WERI-Rb-1 (cell line): ENCODE data around the gene CANT1.

Experiments used
- DNase-seq: peaks from one replicate; pipeline ENCODE4 v3.0.0-alpha.2; 2020
- H3K27ac ChIP-seq: fragments of 250-450 bp; sonication (Bioruptor Pico); 2 replicates; pipeline ENCODE4 v1.5.1; 2020; ENCODE audit warnings: mild to moderate bottlenecking, moderate library complexity
- H3K27me3 ChIP-seq: fragments of 250-450 bp; sonication (Bioruptor Pico); 2 replicates; pipeline ENCODE4 v1.5.1; 2021; ENCODE audit warnings: mild to moderate bottlenecking, low read depth, moderate library complexity; ENCODE audit not compliant: insufficient read depth, severe bottlenecking
- H3K36me3 ChIP-seq: fragments of 250-450 bp; sonication (Bioruptor Pico); 2 replicates; pipeline ENCODE4 v1.5.1; 2020; ENCODE audit warnings: mild to moderate bottlenecking, moderate library complexity
- H3K4me3 ChIP-seq: 2 replicates; pipeline ENCODE4 v1.5.1; 2011; ENCODE audit warnings: low read depth, mild to moderate bottlenecking, control low read depth, low read length
- H3K9me3 ChIP-seq: fragments of 250-450 bp; sonication (Bioruptor Pico); 2 replicates; pipeline ENCODE4 v1.5.1; 2021; ENCODE audit warnings: mild to moderate bottlenecking, moderate library complexity; ENCODE audit not compliant: severe bottlenecking
- TF ChIP-seq, protein P1 (sequence below): IDR thresholded peaks from 2 replicates; pipeline ENCODE4 v1.5.1; 2011; ENCODE audit warnings: low read depth, mild to moderate bottlenecking, control low read depth, inconsistent platforms, low read length

Gene CANT1

DNA sequence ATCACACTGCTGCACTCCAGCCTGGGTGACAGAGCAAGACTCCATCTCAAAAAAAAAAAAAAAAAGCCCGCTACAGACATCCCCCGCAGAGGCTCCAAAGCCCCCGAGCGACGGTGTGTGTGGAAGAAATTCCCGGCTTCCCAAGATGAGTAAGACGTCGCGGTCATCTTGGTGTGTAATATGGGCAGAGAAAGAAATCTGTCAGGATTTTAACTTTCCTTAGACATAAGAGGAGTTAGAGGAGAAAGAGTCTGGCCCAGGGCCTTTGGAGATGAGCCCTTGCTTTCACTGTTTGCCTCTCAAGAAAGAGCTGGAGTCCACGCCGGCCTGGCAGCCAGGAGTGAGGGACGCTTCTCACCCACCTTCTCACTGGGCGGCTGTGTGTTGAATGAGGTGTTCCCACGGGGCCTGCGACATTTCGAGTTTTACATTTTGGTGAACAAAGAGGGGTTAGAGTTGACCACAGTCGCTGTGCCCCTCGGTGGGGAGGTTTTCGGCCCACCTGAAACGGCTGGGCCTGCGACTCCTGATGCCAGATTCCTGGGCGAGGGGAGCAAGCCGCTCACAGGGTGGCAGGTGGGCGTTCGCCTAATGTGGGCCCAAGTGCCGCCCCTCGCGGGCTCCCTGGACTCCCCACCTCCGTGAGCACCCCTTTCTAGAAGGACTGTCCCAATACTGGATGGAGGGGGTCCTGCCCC lies 32.3 kb upstream of the CANT1 start:
- Histone ChIP-seq H3K27me3 (no peaks in the 10 kb centered on the region), H3K27ac (no peak overlapping the region), H3K4me3 (no peak overlapping the region), H3K9me3 (no peaks in the 10 kb centered on the region), H3K36me3 (no peaks in the 10 kb centered on the region)
- DNase-seq: no peak
- TF ChIP-seq, protein P1, sequence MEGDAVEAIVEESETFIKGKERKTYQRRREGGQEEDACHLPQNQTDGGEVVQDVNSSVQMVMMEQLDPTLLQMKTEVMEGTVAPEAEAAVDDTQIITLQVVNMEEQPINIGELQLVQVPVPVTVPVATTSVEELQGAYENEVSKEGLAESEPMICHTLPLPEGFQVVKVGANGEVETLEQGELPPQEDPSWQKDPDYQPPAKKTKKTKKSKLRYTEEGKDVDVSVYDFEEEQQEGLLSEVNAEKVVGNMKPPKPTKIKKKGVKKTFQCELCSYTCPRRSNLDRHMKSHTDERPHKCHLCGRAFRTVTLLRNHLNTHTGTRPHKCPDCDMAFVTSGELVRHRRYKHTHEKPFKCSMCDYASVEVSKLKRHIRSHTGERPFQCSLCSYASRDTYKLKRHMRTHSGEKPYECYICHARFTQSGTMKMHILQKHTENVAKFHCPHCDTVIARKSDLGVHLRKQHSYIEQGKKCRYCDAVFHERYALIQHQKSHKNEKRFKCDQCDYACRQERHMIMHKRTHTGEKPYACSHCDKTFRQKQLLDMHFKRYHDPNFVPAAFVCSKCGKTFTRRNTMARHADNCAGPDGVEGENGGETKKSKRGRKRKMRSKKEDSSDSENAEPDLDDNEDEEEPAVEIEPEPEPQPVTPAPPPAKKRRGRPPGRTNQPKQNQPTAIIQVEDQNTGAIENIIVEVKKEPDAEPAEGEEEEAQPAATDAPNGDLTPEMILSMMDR: no peak

GRCh38 chr17:79041041-79041570 lies 31.5 kb upstream of the CANT1 start:
- no peak for DNase-seq
- no peaks in the 10 kb centered on the region for H3K27me3 ChIP-seq
- no peak overlapping the region for H3K27ac ChIP-seq

DNA sequence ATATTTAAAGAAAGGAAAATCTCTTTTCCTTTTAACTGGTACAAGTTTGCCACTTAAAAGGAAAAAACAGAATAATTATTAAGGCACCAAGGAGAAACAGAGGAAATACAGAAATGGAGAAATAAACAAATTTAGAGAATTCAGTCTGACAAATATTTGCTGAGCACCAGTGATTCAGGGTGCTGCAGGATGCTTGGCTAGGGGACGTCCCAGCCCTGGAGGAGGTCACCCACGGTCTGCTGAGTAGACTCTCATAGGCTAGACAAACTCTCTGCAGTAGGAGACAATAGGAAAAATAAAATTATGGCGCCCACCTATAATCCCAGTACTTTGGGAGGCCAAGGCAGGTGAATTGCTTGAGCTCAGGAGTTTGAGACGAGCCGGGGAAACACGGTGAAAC lies 30.3 kb upstream of the CANT1 start:
- TF ChIP-seq, protein P1: no peak
- Histone ChIP-seq H3K27me3 (no peaks in the 10 kb centered on the region), H3K36me3 (no peaks in the 10 kb centered on the region), H3K4me3 (no peak overlapping the region), H3K9me3 (no peaks in the 10 kb centered on the region), H3K27ac (no peak overlapping the region)
- no peak for DNase-seq

More at GRCh38 chr17:79041041-79041570, 31.5 kb upstream of the CANT1 start:
- Histone ChIP-seq H3K9me3 (no peaks in the 10 kb centered on the region), H3K36me3 (no peaks in the 10 kb centered on the region), H3K4me3 (no peak overlapping the region)
- TF ChIP-seq, protein P1: no peak

DNA sequence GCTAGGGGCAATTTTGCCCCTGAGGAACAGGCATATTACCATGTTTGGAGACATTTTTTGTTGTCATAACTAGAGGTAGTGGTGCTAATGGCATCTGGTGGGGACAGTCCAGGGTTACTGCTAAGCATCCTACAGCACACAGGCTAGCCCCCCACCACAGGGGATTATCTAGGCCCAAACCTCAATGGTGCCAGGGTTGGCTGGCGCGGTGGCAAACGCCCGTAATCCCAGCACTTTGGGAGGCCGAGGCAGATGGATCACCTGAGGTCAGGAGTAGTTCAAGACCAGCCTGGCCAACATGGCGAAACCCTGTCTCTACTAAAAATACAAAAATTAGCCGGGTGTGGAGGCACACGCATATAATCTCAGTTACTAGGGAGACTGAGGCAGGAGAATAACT lies 29.6 kb upstream of the CANT1 start:
- Histone ChIP-seq H3K9me3 (no peaks in the 10 kb centered on the region), H3K27me3 (no peaks in the 10 kb centered on the region), H3K36me3 (no peaks in the 10 kb centered on the region), H3K27ac (no peak overlapping the region), H3K4me3 (no peak overlapping the region)
- DNase-seq: no peak
- TF ChIP-seq, protein P1: no peak

GRCh38 chr17:79038545-79039135 lies 29.1 kb upstream of the CANT1 start:
- DNase-seq: no peak
- H3K27ac ChIP-seq: no peak overlapping the region
- no peaks in the 10 kb centered on the region for H3K27me3 ChIP-seq
- H3K4me3 ChIP-seq: no peak overlapping the region
- H3K36me3 ChIP-seq: no peaks in the 10 kb centered on the region
- TF ChIP-seq, protein P1: no peak
- H3K9me3 ChIP-seq: no peaks in the 10 kb centered on the region

GRCh38 chr17:79036596-79036995 lies 27.0 kb upstream of the CANT1 start:
- DNase-seq: peak; percentile 67
- TF ChIP-seq, protein P1: no peak
- Histone ChIP-seq H3K27ac (peak overlapping the region; percentile 56), H3K9me3 (no peaks in the 10 kb centered on the region), H3K4me3 (no peak overlapping the region), H3K27me3 (no peaks in the 10 kb centered on the region), H3K36me3 (no peaks in the 10 kb centered on the region)
